A204.1 (cell line): ENCODE data around the gene MCU.
"Not testable (repeated sequence)": the region's sequence is repeated elsewhere in the genome, so short reads cannot be mapped to it uniquely, and the experiment has no call there.

ENCODE experiments used
- FAIRE-seq: peaks from 2 replicates; lab custom pipeline; 2012; peaks lifted over from hg19 to GRCh38; lab: Jason Lieb, UNC

MCU gene

DNA sequence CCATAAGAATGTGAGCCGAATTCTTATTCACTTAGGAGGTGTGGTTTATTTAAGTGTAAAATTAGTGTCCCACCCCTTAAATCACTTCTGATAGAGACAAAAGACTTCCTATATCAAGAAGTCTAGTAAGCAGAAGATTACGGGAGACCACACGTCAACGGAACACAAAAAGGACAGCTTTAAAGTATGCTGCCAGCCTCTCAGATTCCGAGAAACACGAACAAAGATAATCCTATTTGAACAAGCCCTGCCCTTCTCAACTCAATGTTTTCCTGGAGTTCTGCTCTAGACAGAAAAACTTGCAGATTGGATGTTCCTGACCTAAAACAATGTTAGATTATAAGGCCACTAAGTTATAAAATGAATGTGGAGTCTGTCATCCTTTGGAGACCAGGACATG, 4.9 kb upstream of the MCU start:
- no peak for FAIRE-seq

DNA sequence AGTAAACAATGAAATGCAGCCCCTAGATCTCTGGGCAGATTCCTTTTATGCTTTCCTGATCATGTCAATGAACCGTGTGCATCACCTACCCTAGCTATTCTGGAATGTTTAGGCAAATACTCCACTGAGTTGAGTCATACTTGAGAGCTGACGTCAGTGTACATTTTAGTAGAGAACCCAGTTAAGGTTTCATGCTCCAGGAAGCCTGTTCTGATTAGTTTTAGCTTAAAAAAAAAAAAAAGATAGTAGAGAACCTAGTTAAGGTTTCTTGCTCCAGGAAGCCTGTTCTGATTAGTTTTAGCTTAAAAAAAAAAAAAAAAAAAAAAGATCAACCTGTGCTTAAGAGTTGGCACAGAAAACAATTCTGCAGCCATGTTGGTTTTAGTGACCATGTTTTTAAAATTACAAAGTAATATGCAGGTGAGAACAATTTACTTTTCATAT, 3.7 kb upstream of the MCU start:
- FAIRE-seq, result no peak

DNA sequence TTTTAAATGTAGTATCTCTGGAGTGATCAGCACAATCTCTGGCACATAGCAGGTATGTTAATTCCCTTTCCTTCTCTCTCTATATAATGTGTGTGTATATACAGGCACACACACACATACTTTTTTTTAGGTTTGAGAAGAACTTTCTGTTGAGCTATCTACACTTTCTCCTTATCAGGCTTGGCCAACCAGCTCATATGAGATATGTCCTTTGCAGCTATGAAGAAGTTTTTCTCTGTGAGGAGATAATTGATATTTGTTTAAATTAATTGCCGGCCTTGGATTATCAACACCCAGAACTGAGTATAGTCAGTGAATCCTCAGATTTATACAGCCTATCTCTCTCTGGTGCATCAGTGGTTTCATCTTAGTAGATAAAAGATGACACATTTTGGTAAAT, 2.3 kb upstream of the MCU start:
- FAIRE-seq, result no peak

DNA sequence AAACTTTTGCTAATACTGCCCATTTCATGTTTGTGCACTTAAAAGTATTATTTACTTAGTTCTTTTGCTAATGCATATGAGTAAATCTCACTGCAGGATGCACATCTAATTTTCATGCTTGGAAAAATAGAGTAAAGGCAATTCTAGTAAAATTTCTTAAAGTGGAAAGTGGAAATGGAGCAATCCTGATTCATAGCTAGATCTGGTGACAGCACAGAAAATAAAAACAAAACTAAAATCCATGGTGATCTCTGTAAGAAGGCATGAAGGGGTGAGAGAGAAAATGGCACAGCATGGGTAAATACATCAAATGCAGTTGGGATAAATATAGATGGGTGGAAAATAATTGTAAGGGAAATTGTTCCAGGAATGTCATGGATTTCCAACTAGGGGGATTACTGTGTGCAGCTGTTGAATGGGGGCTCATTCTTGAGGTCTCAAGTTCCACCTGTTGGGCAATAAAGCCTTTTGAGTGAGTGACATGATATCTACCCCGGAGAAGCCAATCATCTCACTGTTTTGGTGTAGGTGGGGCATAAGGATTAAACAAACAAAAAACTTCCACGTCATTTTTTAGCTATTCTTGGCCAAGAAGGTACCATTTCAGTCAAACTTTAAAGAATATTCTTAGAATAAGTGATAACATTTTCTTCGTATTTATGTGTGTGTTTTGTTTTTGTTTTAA, 1.7 kb upstream of the MCU start:
- FAIRE-seq, result no peak

DNA sequence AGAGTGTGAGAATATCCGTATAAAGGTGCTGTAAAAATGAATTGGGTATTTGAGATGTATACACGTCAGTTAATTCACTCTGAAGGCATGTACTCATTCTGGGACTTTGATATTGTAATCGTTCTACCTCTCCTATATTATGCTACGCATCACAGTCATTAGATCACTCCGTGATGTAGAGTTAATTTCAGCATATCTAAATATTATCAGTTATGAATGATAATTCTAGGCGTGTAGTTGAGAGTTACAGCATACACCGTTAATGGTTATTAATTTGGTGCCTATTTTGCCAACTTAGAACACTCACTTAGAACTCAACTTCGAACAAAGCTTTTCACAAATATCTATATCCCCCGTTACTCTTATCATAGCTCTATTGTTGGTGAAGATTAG, 477 bp upstream of the MCU start:
- FAIRE-seq, result no peak

GRCh38 chr10:72692744-72692993, 726 bp downstream of the MCU start:
- no peak for FAIRE-seq

- no peak for FAIRE-seq
Observed at GRCh38 chr10:72692994-72693781, 1.2 kb downstream of the MCU start.

GRCh38 chr10:72694476-72695369, 2.8 kb downstream of the MCU start:
- FAIRE-seq, result peak; percentile 19

DNA sequence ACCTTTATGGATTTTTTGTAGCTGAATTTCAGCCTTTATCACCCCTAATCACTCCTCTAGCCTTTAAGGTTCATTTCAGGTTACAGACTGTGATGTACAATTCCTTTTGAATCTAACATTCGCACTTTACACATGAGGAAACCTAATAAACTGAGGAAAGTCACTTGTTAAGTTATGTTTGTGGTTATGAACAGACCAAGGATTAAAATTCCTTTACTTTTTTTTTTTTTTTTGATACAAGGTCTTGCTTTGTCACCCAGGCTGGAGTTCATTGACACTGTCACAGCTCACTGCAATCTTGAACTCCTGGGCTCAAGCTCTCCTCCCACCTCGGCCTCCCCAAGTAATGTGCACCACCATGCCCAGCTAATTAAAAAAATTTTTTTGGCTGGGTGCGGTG, 3.6 kb downstream of the MCU start:
- no peak for FAIRE-seq

GRCh38 chr10:72697716-72698115, 5.8 kb downstream of the MCU start:
- no peak for FAIRE-seq

DNA sequence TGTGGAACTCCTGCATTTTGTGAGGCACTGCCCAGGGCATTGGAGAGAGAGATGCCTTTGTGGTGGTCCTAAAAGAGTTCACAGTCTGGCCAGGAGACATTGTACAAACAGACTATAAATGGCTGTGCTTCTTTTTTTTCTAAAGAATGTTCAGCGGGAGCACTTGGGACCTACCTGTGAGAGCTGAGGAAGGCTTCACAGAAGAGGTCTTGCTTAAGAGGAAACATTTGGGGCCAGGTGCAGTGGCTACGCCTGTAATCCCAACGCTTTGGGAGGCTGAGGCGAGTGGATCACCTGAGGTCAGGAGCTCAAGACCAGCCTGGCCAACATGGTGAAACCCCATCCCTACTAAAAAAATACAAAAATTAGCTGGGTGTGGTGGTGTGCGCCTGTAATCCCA, 10.5 kb downstream of the MCU start:
- FAIRE-seq, result not testable (repeated sequence)

DNA sequence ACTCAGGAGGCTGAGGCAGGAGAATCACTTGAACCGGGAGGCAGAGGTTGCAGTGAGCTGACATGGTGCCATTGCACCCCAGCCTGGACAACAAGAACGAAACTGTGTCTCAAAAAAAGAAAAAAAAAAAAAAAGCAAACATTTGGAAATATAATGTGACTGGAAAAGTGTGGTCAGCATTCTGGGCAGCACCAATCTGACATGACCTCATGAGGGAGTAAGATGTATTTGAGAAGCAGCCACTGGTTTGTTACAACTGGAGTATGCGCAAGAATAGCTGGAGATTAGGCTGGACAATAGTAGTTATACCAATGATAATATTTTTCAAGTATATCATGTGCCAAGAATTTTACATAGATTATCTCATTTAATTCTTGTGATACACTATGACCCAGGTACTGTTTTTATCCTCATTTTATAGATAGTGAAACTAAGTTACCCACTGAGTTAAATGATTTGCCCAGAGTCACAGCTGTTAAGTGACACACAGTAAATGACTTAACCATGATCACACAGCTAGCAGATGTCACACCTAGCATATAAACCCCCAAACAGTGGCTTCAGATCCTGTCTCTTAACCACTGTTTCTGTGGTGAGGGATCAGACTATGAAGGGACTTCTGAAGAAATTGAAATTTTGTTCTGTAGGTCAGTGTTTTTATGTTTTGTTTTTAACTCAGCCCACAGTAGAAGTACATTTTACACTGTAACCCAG, 11.1 kb downstream of the MCU start:
- FAIRE-seq, result no peak

DNA sequence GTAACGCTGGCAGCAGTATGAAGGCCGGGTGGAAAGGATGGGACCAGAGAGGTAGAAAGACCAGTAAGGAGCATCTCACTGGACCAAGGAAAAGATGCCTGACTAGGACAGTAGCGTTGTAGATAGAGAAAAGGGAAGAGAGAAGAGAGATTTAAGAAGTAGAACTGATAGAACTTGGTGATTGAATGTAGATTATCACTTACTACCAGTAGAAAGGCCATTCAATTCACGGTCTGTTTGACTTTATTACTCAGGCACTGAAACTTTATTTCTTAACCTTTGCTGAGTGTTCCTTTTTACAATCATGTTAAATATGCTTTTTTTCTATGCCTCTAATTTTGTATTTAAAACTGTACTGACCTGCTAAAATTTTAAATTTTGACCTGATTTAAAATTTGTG, 12.2 kb downstream of the MCU start:
- FAIRE-seq, result no peak

- FAIRE-seq, result peak; percentile 14
Observed at GRCh38 chr10:72709041-72709440, 17.1 kb downstream of the MCU start.

DNA sequence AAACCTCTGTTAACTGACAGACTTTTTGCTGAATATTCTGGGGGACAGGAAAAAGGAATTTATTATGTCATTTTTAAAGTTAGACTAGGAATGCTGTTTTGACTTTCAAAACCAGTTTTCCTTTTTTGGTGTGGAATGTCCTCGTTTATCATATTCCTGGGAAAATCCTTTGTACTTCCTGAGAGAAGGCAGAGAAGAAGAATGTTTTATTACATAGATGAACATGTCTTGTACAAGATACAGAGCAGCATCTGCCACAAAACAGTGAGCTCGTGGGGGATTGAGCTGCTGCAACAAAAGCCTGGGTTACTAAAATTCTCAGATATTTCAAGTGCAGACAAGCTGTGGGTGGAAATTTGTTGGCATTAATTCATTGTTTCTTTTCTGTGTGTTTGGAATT, 20.2 kb downstream of the MCU start:
- FAIRE-seq, result no peak

- FAIRE-seq, result no peak
Observed at GRCh38 chr10:72719941-72720592, 28.1 kb downstream of the MCU start.

- FAIRE-seq, result no peak
Observed at GRCh38 chr10:72720814-72721660, 29.1 kb downstream of the MCU start.

DNA sequence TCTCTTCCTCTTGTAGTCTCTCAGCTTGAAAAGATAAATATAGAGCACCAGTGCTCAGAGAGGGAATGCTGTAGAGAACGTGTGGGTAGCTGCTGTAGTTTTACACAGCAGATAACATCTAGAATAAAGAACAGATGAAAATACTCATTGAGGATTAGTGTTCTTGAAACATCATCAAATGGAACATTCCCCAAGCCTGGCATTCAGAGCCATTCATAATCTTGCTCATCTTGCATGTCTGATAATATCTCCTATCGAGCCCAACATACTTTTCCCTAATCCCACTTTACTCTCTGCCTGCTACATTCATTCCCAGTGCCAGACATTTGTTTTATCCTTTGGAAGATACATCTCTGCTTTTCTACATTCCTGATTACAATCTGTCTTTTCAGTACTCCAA, 35.2 kb downstream of the MCU start:
- no peak for FAIRE-seq

DNA sequence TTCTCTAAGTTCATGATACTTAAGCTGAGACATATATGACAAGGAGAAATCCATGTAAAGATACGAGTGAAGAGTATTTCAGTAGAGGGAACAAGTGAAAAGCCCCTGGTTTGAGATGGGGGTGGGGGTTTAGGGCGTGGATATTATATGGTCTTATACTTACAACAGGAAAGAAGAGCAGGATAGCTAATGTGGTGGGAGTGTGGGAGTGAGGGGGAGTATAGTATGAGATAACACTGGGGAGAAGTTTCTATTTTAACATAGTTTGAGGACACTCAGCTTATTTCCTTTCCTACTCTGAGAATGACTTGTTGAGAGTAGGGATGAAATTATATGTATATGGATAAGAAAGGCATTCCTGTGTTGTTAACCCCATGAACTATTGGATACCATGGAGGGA, 36.5 kb downstream of the MCU start:
- FAIRE-seq, result no peak

DNA sequence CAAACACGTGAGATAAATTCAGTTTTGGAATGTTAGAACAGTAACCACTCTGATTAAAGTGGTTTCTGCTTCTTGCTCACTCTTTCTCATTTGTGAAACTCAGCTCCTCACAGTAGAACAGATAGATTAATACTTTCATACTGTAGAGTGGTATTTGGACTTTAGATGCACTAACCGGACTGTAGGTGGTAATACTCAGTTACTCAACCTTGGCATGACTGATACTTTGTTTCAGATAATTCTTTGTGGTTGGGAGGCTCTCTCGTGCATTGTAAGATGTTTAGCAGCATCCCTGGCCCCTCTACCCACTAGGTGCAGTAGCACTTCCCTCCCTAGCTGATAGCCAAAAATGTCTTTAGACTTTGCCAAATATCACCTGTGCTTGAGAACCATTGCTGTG, 37.6 kb downstream of the MCU start:
- FAIRE-seq, result no peak

DNA sequence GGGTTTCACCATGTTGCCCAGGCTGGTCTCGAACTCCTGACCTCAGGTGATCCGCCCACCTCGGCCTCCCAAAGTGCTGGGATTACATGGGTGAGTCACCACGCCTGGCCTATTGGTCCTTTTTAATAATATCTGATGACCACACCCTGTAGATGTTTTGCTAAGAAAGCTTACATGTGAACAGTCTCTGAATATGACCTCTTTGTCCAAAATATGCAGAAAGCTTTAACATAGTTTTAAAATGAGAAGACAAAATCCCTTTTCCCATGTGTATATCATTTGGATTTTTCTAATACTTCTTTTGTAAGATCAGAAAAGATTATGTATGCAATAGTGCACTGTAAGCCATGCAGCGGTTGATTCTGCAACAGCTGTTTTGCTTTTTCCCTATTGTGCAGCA, 38.5 kb downstream of the MCU start:
- FAIRE-seq, result no peak
